T follicular helper cell (primary cell): ENCODE data around the gene ZNF624.

Experiments used
- DNase-seq: peaks from one replicate; pipeline ENCODE4 v3.0.0-alpha.2; 2020; ENCODE audit warnings: low read depth

Gene ZNF624

DNA sequence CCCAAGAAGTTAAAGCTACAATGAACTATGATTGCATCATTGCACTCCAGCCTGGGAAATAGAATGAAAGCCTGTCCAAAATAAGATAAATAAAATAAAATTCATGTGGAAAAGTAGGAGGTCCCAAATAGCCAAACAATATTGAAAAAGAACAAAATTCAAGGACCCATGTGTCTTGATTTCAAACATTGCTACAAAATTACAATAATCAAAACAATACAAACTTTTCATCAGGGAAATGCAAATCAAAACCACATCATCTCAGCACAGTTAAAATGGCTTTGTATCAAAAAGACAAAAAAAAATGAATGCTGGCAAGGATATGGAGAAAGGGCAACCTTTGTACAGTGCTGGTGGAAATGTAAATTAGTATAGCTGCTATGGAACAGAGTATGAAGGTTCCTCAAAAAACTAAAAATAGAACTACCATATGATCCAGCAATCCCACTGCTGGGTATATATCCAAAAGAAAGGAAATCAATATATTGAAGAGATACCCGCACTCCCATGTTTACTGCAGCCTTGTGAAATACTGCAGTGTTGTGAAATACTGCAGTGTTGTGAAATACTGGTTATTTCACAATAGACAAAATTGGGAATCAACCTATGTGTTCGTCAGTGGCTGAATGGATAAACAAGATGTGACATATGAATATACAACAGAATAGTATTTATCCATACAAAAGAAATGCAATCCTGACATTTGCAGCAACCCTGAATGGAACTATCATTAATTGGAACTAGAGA is 60.1 kb downstream of the ZNF624 start:
- DNase-seq = no peak

DNA sequence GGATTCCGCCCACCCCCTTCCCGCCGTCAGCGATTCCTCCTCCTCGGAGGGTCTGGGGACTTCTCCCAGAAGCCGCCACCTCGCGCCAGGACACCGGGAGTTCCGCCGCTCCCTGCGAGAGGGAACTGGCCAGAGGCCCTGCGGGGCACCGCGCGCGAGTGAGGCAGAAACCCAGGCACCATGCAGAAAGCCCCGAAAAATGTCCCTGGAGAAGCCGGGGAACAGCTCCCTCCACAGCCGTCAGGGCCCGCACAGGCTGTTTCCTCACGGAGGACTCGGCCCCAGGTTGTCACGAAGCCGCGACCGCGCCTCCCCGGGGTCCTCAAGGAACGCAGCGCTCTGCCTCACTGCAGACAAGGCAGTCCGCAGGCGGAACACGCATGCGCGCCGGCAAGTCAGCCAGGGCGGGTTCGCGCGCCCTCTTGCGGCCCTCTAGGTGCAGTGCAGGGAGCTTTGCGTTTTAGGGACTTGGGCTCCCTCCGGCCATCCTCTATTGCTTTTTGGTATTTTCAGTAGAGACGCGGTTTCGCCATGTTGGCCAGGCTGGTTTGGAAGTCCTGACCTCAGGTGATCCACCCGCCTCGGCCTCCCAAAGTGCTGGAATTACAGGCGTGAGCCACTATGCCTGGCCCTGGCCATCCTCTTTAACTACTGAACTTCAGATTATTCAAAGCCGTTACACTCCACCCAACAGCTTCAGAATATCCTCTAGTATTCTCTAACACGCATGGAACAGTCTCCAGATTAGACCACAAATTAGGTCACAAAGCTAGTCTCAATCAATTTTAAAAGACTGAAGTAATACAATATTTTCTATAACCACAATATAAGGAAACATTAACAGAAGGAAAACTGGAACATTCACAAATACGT is 64.3 kb downstream of the ZNF624 start:
- peak; percentile 85 for DNase-seq

DNA sequence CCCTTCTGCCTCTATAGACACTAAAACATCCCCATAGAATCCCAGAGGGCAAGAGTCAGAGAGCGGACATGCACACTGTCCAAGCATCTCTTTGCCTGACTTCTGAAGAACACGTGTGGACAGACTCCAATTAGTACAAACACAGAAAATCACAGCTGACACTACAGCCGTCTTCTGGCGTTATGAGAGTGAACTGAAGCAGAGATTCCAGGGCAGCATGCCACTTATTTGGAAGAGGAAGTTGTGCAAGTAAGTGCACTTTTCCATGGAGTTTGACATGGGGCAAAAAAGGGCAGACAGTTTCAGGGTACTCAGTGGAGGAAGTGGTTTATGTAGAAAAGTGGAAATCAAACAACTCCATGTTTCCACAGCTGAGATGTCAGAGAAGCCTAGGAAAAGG is 67.9 kb downstream of the ZNF624 start:
- no peak for DNase-seq

DNA sequence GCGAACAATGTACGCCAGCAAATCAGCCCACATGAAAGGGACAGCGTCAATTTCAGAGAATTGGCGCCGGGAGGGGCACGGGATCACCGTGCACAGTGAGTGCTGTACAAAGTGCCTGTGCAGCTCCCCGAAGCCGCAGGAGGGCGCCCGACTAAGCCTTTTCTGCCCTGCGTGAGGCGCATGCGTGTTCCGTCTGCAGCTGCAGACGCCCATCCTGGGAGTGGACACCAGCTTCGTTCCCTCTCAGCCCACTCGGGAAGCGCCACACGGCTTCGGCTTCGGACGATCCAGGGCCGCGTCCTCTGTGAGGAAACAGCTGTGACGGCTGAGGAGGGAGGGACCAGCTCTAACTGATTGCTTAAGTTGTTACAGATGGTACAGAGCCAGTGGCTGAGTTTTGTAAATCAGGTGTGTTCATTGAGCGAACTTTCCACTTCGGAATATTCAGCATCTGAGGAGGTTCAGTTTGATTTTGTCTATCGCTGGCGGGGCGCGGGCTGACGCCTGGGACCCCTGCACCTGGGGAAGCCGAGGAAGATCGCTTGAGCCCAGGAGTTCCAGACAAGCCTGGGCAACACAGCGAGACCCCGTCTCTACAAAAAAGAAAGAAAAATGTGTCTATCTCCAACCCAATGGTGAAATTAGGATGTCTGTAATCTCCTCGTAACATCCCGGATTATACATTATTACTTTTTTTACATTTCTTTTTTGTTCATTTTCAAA is 69.2 kb downstream of the ZNF624 start:
- peak; percentile 90 for DNase-seq

DNA sequence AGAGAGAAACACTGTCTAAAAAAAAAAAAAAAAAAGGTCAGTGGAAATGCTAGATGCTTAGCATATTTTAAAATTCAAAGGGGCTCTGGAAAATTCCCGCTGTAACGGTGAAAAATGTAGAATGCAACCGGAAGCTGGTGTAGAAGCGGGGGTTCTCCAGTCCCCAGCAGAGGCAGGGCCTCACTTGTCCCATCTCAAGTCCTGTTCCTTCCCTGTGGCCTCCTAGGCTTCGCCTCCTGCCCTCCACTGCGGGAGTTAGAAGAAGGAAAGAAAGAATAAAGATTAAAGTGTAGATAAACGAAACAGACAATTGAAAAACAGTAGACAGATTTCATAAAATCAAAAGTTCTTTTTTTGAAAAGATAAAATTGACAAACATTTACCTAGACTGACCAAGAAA is 69.9 kb downstream of the ZNF624 start:
- no peak for DNase-seq

DNA sequence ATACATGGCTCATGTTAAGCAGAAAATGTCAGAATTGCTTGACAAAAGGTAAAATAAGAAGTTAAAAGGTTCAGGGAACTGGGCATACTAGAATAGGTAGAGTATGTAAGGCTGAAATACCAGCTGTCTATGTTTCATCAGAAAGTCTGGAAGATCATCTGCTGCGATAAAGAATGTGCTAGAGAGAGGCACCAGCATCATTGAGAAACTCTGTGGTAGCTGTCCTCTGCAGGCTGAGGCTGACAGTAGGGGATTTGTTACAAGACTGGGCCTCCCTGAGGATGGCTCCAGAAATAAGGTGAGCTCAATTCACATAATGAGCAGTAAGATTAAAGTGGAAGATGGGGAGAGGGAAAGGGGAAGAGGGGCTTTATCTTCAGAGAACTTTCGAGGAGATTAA is 80.2 kb downstream of the ZNF624 start:
- no peak for DNase-seq
